ENCODE measurements around the gene CENPH.
A peak's percentile ranks its signal among the peaks of the same experiment; 100 is the strongest.
"Not testable (repeated sequence)": the region's sequence is repeated elsewhere in the genome, so short reads cannot be mapped to it uniquely, and the experiment has no call there.

The CENPH gene

GRCh38 chr5:69189162-69190086, at the start of gene CENPH:
Gene CENPH, plus strand, starts transcription at chr5:69189583. Its CDS starts 52 bp downstream, at chr5:69189635.
- TF ChIP-seq EZH2 (IDR thresholded peaks at IDR 0.05; ENCODE audit: borderline replicate concordance, low read length) (no peak), CTCF (IDR thresholded peaks at IDR 0.05; ENCODE audit: low read length) (no peak)
- no peaks in the 10 kb centered on the region for H4K20me1 ChIP-seq (ENCODE audit: insufficient read depth, low read length)
- no peaks in the 10 kb centered on the region for H3K9me2 ChIP-seq (ENCODE audit: low read depth, low read length)
- peak within 1 kb of the TSS; percentile 89 for H3K4me2 ChIP-seq (ENCODE audit: low read length)
- no peaks in the 10 kb centered on the region for H3K79me2 ChIP-seq (ENCODE audit: insufficient read depth, low read length)
- no peaks in the 10 kb centered on the region for H3F3A ChIP-seq (ENCODE audit: insufficient read depth, low read length)
- H2AFZ ChIP-seq (ENCODE audit: low read length): peak within 1 kb of the TSS; percentile 76
- H3K9ac ChIP-seq (ENCODE audit: low read length): peak within 1 kb of the TSS; percentile 85
- H3K27ac ChIP-seq (ENCODE audit: low read depth, low read length, poor library complexity, severe bottlenecking): peak within 1 kb of the TSS; percentile 70
- H3K9me3 ChIP-seq (ENCODE audit: low read length): no peaks in the 10 kb centered on the region
- H3K4me3 ChIP-seq (ENCODE audit: low read depth, low read length, poor library complexity, severe bottlenecking): peak within 1 kb of the TSS; percentile 94
- H3K36me3 ChIP-seq (ENCODE audit: insufficient read depth, low read length): peaks cover 24% of the 10 kb centered on the region
- no peaks in the 10 kb centered on the region for H3K27me3 ChIP-seq (ENCODE audit: insufficient read depth, low read length)
- peaks cover 19% of the 10 kb centered on the region for H3K4me1 ChIP-seq (ENCODE audit: insufficient read depth, low read length, severe bottlenecking)

- not testable (repeated sequence) for H3K9me3 ChIP-seq (ENCODE audit: low read length); H3F3A ChIP-seq (ENCODE audit: insufficient read depth, low read length); H3K27me3 ChIP-seq (ENCODE audit: insufficient read depth, low read length); H3K4me2 ChIP-seq (ENCODE audit: low read length); H4K20me1 ChIP-seq (ENCODE audit: insufficient read depth, low read length); H2AFZ ChIP-seq (ENCODE audit: low read length); H3K4me3 ChIP-seq (ENCODE audit: low read depth, low read length, poor library complexity, severe bottlenecking); H3K36me3 ChIP-seq (ENCODE audit: insufficient read depth, low read length); H3K27ac ChIP-seq (ENCODE audit: low read depth, low read length, poor library complexity, severe bottlenecking); H3K79me2 ChIP-seq (ENCODE audit: insufficient read depth, low read length); H3K9me2 ChIP-seq (ENCODE audit: low read depth, low read length); H3K9ac ChIP-seq (ENCODE audit: low read length)
- peaks cover 17% of the 10 kb centered on the region for H3K4me1 ChIP-seq (ENCODE audit: insufficient read depth, low read length, severe bottlenecking)
Measured at GRCh38 chr5:69140239-69140638, 49.1 kb upstream of the CENPH start.

GRCh38 chr5:69140827-69141226, 48.6 kb upstream of the CENPH start:
- no peak overlapping the region for H2AFZ ChIP-seq (ENCODE audit: low read length)
- peaks cover 6% of the 10 kb centered on the region; the same call in 1 of the 2 replicates for H3K9me3 ChIP-seq (ENCODE audit: low read length)
- no peaks in the 10 kb centered on the region for H3K36me3 ChIP-seq (ENCODE audit: insufficient read depth, low read length)
- H3K4me3 ChIP-seq (ENCODE audit: low read depth, low read length, poor library complexity, severe bottlenecking): no peak overlapping the region
- no peaks in the 10 kb centered on the region for H3F3A ChIP-seq (ENCODE audit: insufficient read depth, low read length)
- peaks cover 11% of the 10 kb centered on the region for H3K4me1 ChIP-seq (ENCODE audit: insufficient read depth, low read length, severe bottlenecking)
- no peaks in the 10 kb centered on the region for H3K79me2 ChIP-seq (ENCODE audit: insufficient read depth, low read length)
- H3K9me2 ChIP-seq (ENCODE audit: low read depth, low read length): no peaks in the 10 kb centered on the region
- H3K27me3 ChIP-seq (ENCODE audit: insufficient read depth, low read length): no peaks in the 10 kb centered on the region
- no peaks in the 10 kb centered on the region for H4K20me1 ChIP-seq (ENCODE audit: insufficient read depth, low read length)
- H3K27ac ChIP-seq (ENCODE audit: low read depth, low read length, poor library complexity, severe bottlenecking): no peak overlapping the region
- TF ChIP-seq CTCF (IDR thresholded peaks at IDR 0.05; ENCODE audit: low read length) (no peak), EZH2 (IDR thresholded peaks at IDR 0.05; ENCODE audit: borderline replicate concordance, low read length) (no peak)
- H3K4me2 ChIP-seq (ENCODE audit: low read length): no peak overlapping the region
- no peak overlapping the region for H3K9ac ChIP-seq (ENCODE audit: low read length)

GRCh38 chr5:69148576-69148975, 40.8 kb upstream of the CENPH start:
- not testable (repeated sequence) for H3F3A ChIP-seq (ENCODE audit: insufficient read depth, low read length); H3K4me1 ChIP-seq (ENCODE audit: insufficient read depth, low read length, severe bottlenecking); H3K36me3 ChIP-seq (ENCODE audit: insufficient read depth, low read length); H3K27ac ChIP-seq (ENCODE audit: low read depth, low read length, poor library complexity, severe bottlenecking); H2AFZ ChIP-seq (ENCODE audit: low read length); H3K27me3 ChIP-seq (ENCODE audit: insufficient read depth, low read length); H3K4me2 ChIP-seq (ENCODE audit: low read length); H4K20me1 ChIP-seq (ENCODE audit: insufficient read depth, low read length); H3K9me2 ChIP-seq (ENCODE audit: low read depth, low read length); H3K9ac ChIP-seq (ENCODE audit: low read length); H3K79me2 ChIP-seq (ENCODE audit: insufficient read depth, low read length); H3K9me3 ChIP-seq (ENCODE audit: low read length); H3K4me3 ChIP-seq (ENCODE audit: low read depth, low read length, poor library complexity, severe bottlenecking)
